ENCODE data around the gene AGRN. TPM values are rescaled to one million over a fixed set of nuclear protein-coding genes. Genes with fewer than 3 reads are reported as not detected.

Gene AGRN
- total RNA-seq, 1 donor from 2014 or later = 374 TPM

DNA sequence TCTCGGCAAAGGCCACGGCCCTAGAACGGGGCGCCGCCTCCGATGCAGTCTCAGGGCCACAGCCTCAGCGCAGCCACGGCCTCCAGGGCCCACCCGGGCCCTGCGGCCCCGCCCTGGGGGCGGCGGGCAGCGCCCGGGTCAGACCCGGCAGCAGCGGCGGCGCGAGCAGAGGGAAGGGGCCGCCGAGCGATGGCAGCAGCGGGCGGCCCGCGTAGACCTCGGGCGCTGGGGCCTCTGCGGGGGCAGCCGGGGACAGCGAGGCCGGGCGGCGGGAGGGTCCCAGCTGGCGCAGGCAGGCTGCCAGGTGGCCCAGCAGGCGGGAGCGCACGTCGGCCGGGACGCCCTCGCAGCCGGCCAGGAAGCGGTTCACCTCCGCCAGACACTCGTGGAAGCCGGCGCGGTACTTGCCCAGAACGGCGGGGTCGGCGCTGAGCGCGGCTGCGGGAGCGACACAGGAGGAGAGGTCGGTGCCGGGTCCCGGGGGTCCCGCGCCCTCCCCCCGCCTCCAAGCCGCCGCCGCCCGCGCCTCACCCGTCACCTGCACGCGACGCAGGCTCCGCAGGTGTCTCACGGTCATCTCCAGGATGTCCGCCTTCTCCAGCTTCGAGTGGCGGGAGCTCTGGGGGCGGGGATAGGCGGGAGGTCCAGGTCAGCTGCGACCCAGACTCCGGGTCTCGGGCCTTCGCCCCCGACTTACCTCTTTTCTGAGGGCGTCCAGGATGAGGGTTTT lies 20.8 kb upstream of the AGRN start:
- DNase-seq (ENCODE audit: low spot score) = peak; percentile 39
- Mint-ChIP-seq H3K36me3 (ENCODE audit: low read depth, unreplicated experiment) (peaks cover 9% of the 10 kb centered on the region), H3K27ac (ENCODE audit: unreplicated experiment) (no peak overlapping the region), H3K4me1 (ENCODE audit: unreplicated experiment) (peaks cover 8% of the 10 kb centered on the region), H3K4me3 (ENCODE audit: unreplicated experiment) (peak overlapping the region; percentile 85), H3K9me3 (ENCODE audit: unreplicated experiment) (no peaks in the 10 kb centered on the region), H3K27me3 (ENCODE audit: unreplicated experiment) (peaks cover 16% of the 10 kb centered on the region)
- TF ChIP-seq, protein P1, sequence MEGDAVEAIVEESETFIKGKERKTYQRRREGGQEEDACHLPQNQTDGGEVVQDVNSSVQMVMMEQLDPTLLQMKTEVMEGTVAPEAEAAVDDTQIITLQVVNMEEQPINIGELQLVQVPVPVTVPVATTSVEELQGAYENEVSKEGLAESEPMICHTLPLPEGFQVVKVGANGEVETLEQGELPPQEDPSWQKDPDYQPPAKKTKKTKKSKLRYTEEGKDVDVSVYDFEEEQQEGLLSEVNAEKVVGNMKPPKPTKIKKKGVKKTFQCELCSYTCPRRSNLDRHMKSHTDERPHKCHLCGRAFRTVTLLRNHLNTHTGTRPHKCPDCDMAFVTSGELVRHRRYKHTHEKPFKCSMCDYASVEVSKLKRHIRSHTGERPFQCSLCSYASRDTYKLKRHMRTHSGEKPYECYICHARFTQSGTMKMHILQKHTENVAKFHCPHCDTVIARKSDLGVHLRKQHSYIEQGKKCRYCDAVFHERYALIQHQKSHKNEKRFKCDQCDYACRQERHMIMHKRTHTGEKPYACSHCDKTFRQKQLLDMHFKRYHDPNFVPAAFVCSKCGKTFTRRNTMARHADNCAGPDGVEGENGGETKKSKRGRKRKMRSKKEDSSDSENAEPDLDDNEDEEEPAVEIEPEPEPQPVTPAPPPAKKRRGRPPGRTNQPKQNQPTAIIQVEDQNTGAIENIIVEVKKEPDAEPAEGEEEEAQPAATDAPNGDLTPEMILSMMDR (IDR thresholded peaks at IDR 0.05; ENCODE audit: unreplicated experiment) = no peak

DNA sequence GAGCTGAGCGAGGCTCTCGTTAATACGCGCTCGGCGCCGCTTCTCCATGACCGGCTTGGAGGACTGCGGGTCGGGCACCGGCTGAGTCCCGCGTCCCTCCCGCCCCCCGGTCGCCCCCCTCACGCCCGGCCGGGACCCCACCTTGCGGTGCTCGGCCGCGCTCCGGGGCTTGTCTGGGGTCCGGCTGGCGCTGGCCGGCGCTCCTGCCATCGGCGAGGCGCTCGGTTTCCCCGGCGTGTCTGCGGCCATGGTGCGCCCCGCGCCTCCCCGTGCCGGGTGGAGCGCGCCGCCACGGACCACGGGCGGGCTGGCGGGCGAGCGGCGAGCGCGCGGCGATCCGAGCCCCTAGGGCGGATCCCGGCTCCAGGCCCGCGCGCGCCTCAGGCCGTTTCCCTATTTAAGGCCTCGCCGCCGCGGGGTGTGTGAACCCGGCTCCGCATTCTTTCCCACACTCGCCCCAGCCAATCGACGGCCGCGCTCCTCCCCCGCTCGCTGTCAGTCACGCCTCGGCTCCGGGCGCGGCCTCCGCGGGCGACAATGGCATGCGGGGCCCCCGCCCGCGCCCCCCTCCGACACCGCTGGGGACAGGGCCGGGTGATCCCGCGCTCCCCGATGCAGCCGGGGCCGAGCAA lies 20.1 kb upstream of the AGRN start, which contains the start of gene HES4:
Gene HES4, minus strand, starts transcription at position 373 of the 632 bp plus-strand sequence. Its CDS starts 124 bp downstream, at position 249.
- TF ChIP-seq, protein P1 (IDR thresholded peaks at IDR 0.05; ENCODE audit: unreplicated experiment) = no peak
- Mint-ChIP-seq H3K9me3 (ENCODE audit: unreplicated experiment) (no peaks in the 10 kb centered on the region), H3K4me3 (ENCODE audit: unreplicated experiment) (peak within 1 kb of the TSS; percentile 94), H3K27me3 (ENCODE audit: unreplicated experiment) (peaks cover 18% of the 10 kb centered on the region), H3K36me3 (ENCODE audit: low read depth, unreplicated experiment) (peaks cover 10% of the 10 kb centered on the region), H3K27ac (ENCODE audit: unreplicated experiment) (peak within 1 kb of the TSS; percentile 96), H3K4me1 (ENCODE audit: unreplicated experiment) (peaks cover 14% of the 10 kb centered on the region)
- peak; percentile 94 for DNase-seq (ENCODE audit: low spot score)

DNA sequence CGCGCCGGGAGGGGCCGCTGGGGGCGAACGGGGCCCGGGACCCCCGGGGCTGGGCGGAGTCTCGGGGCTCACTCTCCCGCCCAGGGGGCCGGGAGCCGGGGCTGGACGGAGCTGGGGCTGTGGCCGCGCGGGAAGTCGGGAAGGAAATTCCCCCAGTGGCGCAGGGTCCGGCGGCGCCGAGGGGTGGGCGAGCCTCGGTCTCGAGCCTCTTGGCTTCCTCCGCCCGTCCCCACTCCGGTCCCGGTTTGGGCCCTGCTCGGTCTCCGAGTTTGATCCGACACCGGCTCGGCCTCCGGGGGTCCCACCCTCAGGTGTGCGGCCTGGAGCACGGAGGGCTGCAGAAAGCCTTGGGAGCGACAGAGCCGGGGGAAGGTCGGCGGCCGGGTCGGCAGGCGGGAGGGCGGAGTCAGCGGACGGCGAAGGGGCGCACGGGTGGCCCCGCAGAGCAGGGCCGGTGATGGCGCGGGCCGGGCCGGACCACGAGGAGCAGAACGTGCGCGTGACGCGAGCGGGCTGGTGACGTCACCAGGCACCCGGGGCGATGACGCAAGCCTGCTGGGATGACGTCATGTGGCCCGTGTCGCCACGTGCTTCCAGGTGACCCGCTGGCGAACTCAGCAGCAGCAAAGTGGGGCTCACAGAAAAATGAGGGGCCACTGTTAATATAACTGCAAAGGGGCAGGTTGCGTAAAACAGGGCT lies 19.4 kb upstream of the AGRN start:
- peaks cover 8% of the 10 kb centered on the region for H3K36me3 Mint-ChIP-seq (ENCODE audit: low read depth, unreplicated experiment)
- peaks cover 19% of the 10 kb centered on the region for H3K27me3 Mint-ChIP-seq (ENCODE audit: unreplicated experiment)
- H3K9me3 Mint-ChIP-seq (ENCODE audit: unreplicated experiment) = no peaks in the 10 kb centered on the region
- DNase-seq (ENCODE audit: low spot score) = peak; percentile 85
- H3K27ac Mint-ChIP-seq (ENCODE audit: unreplicated experiment) = peak overlapping the region; percentile 96
- H3K4me1 Mint-ChIP-seq (ENCODE audit: unreplicated experiment) = peaks cover 21% of the 10 kb centered on the region
- peak overlapping the region; percentile 94 for H3K4me3 Mint-ChIP-seq (ENCODE audit: unreplicated experiment)
- TF ChIP-seq, protein P1 (IDR thresholded peaks at IDR 0.05; ENCODE audit: unreplicated experiment) = no peak

DNA sequence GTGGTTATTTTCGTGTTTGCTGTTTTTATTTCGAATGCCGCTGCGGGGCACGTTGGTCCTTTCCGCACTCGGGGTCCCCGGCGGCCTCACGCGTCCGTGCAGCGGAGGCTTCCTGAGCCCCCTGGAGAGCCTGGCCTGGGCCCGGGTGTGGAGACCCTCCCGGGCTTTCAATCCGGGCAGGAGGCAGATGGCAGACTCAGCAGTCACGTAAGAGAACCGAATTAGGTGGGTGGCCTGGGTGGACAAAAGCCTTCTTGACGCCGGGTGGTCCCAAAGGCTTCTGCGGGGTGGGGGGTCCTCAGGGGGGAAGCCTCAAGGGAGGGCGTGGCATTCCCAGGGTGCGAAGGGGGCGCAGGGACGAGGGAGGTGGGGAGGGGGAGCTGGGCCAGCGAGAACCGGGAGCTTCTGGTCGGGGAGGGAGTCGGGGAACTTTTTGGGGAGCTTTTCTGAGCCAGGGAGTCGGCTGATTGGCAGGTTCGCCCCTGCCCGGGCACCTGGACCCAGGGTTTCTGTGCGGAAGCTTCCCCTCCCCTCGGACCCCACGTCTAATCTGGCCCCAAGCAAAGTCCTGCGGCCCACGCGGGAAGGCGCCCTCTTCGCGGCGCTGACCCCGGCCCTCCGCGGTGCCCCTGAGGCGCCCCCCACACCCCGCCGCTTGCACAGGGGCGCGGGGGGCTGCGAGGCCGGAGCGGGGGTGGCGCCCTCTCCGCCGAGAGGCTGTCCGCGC lies 18.7 kb upstream of the AGRN start:
- peaks cover 5% of the 10 kb centered on the region for H3K36me3 Mint-ChIP-seq (ENCODE audit: low read depth, unreplicated experiment)
- TF ChIP-seq, protein P1 (IDR thresholded peaks at IDR 0.05; ENCODE audit: unreplicated experiment) = no peak
- H3K9me3 Mint-ChIP-seq (ENCODE audit: unreplicated experiment) = no peaks in the 10 kb centered on the region
- peak overlapping the region; percentile 94 for H3K4me3 Mint-ChIP-seq (ENCODE audit: unreplicated experiment)
- peak overlapping the region; percentile 96 for H3K27ac Mint-ChIP-seq (ENCODE audit: unreplicated experiment)
- H3K27me3 Mint-ChIP-seq (ENCODE audit: unreplicated experiment) = peaks cover 17% of the 10 kb centered on the region
- DNase-seq (ENCODE audit: low spot score) = no peak
- H3K4me1 Mint-ChIP-seq (ENCODE audit: unreplicated experiment) = peaks cover 21% of the 10 kb centered on the region

Data from endothelial cell (in vitro differentiated cells).